ENCODE results near the gene ARHGAP20.

- TF ChIP-seq, protein P1, sequence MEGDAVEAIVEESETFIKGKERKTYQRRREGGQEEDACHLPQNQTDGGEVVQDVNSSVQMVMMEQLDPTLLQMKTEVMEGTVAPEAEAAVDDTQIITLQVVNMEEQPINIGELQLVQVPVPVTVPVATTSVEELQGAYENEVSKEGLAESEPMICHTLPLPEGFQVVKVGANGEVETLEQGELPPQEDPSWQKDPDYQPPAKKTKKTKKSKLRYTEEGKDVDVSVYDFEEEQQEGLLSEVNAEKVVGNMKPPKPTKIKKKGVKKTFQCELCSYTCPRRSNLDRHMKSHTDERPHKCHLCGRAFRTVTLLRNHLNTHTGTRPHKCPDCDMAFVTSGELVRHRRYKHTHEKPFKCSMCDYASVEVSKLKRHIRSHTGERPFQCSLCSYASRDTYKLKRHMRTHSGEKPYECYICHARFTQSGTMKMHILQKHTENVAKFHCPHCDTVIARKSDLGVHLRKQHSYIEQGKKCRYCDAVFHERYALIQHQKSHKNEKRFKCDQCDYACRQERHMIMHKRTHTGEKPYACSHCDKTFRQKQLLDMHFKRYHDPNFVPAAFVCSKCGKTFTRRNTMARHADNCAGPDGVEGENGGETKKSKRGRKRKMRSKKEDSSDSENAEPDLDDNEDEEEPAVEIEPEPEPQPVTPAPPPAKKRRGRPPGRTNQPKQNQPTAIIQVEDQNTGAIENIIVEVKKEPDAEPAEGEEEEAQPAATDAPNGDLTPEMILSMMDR (IDR thresholded peaks at IDR 0.05) = no peak
- no peak for TF ChIP-seq POLR2A (IDR thresholded peaks at IDR 0.05)
Observed at GRCh38 chr11:110724358-110724757, 12.1 kb upstream of the ARHGAP20 start.

Data from prostate gland (tissue), 2 donors.